ENCODE results near the gene STX16. TPM values are rescaled to one million over a fixed set of nuclear protein-coding genes. Genes with fewer than 3 reads are reported as not detected.
"Not testable (repeated sequence)": the region's sequence is repeated elsewhere in the genome, so short reads cannot be mapped to it uniquely, and the experiment has no call there.

Gene STX16
- total RNA-seq, 3 donors from 2014 or later = 42.2 to 70.4 (median 43.1) TPM

DNA sequence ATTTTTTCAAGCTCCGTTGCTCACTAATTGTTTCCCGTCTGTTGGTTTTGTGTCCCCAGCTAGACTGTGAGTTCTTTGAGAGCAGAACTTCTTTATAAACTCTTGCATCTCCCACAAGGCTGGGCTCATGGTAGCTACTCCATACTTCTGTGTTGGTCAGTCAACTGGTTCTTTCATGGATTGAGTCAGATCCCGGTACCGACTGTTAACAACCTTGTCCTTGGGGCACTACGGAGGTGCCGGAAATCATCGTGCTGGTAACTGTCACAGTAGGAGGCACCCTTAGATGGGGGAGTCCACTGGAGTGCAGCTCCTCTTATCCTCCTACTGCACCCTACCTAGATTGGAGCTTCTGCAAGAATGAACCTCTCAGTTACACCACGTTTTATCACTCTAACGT, 8.6 kb upstream of the STX16 start:
- H3K4me3 ChIP-seq = no peak overlapping the region
- intact Hi-C loops (cut with DNase I, micrococcal nuclease) = no loop called here
- H3K36me3 ChIP-seq (ENCODE audit: low read depth) = no peaks in the 10 kb centered on the region
- no peaks in the 10 kb centered on the region for H3K9me3 ChIP-seq
- H3K4me1 ChIP-seq (ENCODE audit: low read depth) = no peaks in the 10 kb centered on the region
- DNase-seq (no peak), ATAC-seq (no peak)
- TF ChIP-seq, protein P1, sequence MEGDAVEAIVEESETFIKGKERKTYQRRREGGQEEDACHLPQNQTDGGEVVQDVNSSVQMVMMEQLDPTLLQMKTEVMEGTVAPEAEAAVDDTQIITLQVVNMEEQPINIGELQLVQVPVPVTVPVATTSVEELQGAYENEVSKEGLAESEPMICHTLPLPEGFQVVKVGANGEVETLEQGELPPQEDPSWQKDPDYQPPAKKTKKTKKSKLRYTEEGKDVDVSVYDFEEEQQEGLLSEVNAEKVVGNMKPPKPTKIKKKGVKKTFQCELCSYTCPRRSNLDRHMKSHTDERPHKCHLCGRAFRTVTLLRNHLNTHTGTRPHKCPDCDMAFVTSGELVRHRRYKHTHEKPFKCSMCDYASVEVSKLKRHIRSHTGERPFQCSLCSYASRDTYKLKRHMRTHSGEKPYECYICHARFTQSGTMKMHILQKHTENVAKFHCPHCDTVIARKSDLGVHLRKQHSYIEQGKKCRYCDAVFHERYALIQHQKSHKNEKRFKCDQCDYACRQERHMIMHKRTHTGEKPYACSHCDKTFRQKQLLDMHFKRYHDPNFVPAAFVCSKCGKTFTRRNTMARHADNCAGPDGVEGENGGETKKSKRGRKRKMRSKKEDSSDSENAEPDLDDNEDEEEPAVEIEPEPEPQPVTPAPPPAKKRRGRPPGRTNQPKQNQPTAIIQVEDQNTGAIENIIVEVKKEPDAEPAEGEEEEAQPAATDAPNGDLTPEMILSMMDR (IDR thresholded peaks at IDR 0.05) = no peak

DNA sequence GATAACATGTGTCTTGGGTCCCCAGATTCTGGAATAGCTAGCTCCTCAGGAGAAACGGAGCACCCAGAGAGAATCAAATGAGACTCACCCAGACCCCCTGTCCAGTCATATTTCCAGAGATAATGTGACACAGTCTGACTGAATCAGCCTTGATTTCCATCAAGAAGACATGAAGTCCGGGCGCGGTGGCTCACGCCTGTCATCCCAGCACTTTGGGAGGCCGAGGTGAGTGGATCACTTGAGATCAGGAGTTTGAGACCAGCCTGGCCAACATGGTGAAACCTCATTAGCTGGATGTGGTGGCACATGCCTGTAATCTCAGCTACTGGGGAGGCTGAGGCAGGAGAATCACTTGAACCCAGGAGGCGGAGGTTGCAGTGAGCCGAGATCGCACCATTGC, 8.2 kb upstream of the STX16 start:
- H3K4me1 ChIP-seq (ENCODE audit: low read depth); H3K4me3 ChIP-seq; H3K9me3 ChIP-seq; intact Hi-C loops (cut with DNase I, micrococcal nuclease); DNase-seq; H3K36me3 ChIP-seq (ENCODE audit: low read depth); ATAC-seq: not testable (repeated sequence)

DNA sequence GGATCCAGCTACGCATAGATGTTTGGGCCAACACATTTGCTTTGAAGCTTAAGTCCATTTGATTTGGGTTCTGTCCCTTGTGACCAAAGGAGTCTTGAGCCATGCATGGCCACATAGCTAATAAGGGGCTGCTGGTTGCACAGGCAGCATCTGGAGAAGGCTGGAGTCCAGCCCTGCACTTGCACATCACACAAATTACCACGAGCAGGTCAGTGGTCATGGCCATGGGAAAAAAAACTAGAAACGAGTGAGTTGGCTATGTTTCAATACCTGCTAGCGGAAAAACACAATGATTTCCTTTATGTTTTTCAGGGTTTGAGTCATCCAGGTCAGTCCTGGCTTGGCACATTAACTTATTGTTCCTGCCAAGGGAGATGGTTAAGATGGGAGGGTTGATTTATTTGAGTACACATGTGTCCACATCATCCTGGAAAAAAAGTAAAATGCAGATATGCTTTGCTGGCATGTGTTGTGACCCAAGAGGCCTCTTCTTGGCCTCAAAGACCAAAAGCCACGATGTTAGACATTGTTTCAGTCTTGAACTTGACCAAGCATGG, 5.6 kb upstream of the STX16 start:
- Histone ChIP-seq H3K4me3 (no peak overlapping the region), H3K36me3 (ENCODE audit: low read depth) (no peaks in the 10 kb centered on the region), H3K9me3 (no peaks in the 10 kb centered on the region), H3K4me1 (ENCODE audit: low read depth) (no peaks in the 10 kb centered on the region)
- intact Hi-C loops (cut with DNase I, micrococcal nuclease) = no loop called here
- TF ChIP-seq, protein P1 (IDR thresholded peaks at IDR 0.05) = no peak
- ATAC-seq (peak; percentile 28), DNase-seq (no peak)

DNA sequence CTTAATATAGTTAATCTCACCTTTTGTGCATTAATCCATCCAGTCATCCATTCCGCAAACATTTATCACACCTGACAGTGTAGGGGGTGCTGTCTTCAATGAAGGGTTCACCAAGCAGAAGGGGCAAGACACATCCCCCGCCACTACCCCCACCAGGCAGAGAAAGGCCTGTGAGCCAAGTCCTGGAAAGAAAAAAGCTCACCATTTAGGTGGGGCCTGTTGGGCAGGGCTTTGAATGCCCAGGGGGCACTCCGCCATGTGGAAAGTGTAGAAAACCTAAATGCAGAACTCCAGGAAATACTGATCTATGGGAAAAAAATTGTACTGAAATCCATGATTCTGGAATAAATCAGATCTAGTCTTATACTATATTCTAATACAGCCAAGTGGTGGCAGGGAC, 4.8 kb upstream of the STX16 start:
- H3K4me3 ChIP-seq = no peak overlapping the region
- no peaks in the 10 kb centered on the region for H3K4me1 ChIP-seq (ENCODE audit: low read depth)
- no peaks in the 10 kb centered on the region for H3K36me3 ChIP-seq (ENCODE audit: low read depth)
- no peaks in the 10 kb centered on the region for H3K9me3 ChIP-seq
- TF ChIP-seq, protein P1 (IDR thresholded peaks at IDR 0.05) = no peak
- intact Hi-C loops (cut with DNase I, micrococcal nuclease) = no loop called here
- no peak for DNase-seq
- ATAC-seq = no peak

DNA sequence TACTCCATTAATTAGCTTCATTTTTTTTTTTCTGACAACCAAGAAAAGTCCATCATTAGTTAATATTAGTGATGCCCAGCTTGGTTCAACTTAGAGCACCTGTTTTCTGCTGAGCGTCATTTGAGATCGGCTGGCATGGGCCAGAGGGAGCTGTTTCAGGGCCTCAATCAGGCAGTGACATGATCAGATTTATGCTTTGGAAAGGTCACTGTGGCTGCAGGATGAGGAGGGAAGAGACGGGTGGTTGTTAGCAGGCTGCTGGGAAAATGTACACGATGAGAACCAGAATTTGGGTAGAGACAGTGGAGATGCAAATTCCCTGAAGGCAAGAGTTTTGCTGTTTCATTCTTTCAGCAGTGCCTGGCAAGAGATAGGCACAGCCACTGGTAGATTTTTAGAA, 4.4 kb upstream of the STX16 start:
- Histone ChIP-seq H3K9me3 (no peaks in the 10 kb centered on the region), H3K4me3 (no peak overlapping the region), H3K36me3 (ENCODE audit: low read depth) (no peaks in the 10 kb centered on the region), H3K4me1 (ENCODE audit: low read depth) (no peaks in the 10 kb centered on the region)
- TF ChIP-seq, protein P1 (IDR thresholded peaks at IDR 0.05) = no peak
- DNase-seq (no peak), ATAC-seq (no peak)
- intact Hi-C loops (cut with DNase I, micrococcal nuclease) = no loop called here

DNA sequence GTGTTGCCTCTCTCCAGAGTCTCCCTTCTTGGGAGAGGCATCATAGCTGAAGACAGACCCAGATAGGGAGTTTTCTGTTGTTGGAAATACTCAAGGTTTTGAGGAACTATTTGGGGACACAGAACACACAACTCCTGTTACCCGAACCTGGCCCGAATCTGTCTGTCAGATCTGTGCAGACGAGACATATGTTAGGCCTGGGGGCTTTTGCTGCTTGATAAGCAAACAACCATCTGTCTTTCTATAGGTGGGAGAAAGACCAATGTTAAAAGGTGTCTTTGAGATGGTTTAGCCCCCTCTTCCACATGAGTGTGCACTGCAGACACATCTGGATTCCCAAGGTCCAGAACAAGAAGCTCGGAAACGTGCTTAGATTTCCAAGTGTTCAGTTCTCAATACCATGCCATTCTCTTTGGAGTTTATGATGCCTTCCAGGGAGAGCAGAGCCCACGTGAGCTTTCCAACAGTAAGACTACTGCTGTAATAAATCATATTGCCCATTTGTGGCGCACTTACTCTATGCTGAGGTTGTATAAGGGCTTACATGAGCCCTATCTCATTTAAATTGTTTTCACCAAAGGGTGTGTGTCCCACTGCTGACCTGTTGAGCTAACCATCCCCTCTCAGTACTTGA, 3.8 kb upstream of the STX16 start:
- TF ChIP-seq, protein P1 (IDR thresholded peaks at IDR 0.05) = no peak
- Histone ChIP-seq H3K9me3 (no peaks in the 10 kb centered on the region), H3K36me3 (ENCODE audit: low read depth) (no peaks in the 10 kb centered on the region), H3K4me1 (ENCODE audit: low read depth) (no peaks in the 10 kb centered on the region), H3K4me3 (no peak overlapping the region)
- intact Hi-C loops (cut with DNase I, micrococcal nuclease) = no loop called here
- ATAC-seq = no peak
- no peak for DNase-seq
